AG04450 (cell line): ENCODE measurements around the gene CAB39. TPM values are rescaled to one million over a fixed set of nuclear protein-coding genes. Genes with fewer than 3 reads are reported as not detected.
A peak's percentile ranks its signal among the peaks of the same experiment; 100 is the strongest.

Experiments used
- CTCF ChIA-PET: fragments of 300-600, 350-600 bp; formaldehyde crosslinking; extraction: SDS; loops from one replicate; lab custom pipeline; 2022; ENCODE audit warnings: antibody characterized with exemption, inconsistent platforms; lab: Charles Lee
- POLR2A ChIA-PET: fragments of 350-600 bp; formaldehyde crosslinking; extraction: SDS; loops from one replicate; lab custom pipeline; 2021; ENCODE audit warnings: antibody characterized with exemption, inconsistent platforms; lab: Yijun Ruan, JAX
- DNase-seq: peaks from one replicate; pipeline ENCODE4 v3.0.0-alpha.2; 2011; ENCODE audit warnings: low read depth, low spot score
- H3K27ac ChIP-seq: one replicate; pipeline ENCODE4 v1.5.1; 2012; ENCODE audit warnings: low read depth, low read length, control low read depth
- H3K27me3 ChIP-seq: one replicate; pipeline ENCODE4 v1.6.0; 2012; ENCODE audit warnings: low read length; ENCODE audit not compliant: control insufficient read depth, insufficient read depth
- H3K4me3 ChIP-seq: 2 replicates; pipeline ENCODE4 v1.5.1; 2011; ENCODE audit warnings: mild to moderate bottlenecking, low read depth, low read length, control low read depth
- H3K9me3 ChIP-seq: 2 replicates; pipeline ENCODE4 v1.5.1; 2012; ENCODE audit warnings: low read length; ENCODE audit not compliant: control insufficient read depth, insufficient read depth
- CTCF ChIP-seq: IDR thresholded peaks from 2 replicates; pipeline ENCODE4 v1.5.1; 2011; ENCODE audit warnings: low read depth, low read length, control low read depth, inconsistent platforms
- polyA plus RNA-seq: library from polyadenylated mRNA; depleted of rRNA; stranded (reverse); fragments of >200 nt; gene quantifications from 2 replicates; pipeline ENCODE4 v1.2.3, GENCODE V29; 2011

CAB39 gene
- polyA plus RNA-seq, 1 experiment: 72.7 TPM

GRCh38 chr2:230759481-230760167 lies 47.0 kb downstream of the CAB39 start:
- ChIA-PET POLR2A (no interaction called here), CTCF (no interaction called here)
- Histone ChIP-seq H3K4me3 (no peak overlapping the region), H3K9me3 (no peaks in the 10 kb centered on the region), H3K27ac (no peak overlapping the region), H3K27me3 (no peaks in the 10 kb centered on the region)
- no peak for TF ChIP-seq CTCF
- DNase-seq: no peak

GRCh38 chr2:230761704-230762103 lies 49.1 kb downstream of the CAB39 start:
- no peak for DNase-seq
- H3K27ac ChIP-seq: no peak overlapping the region
- H3K9me3 ChIP-seq: no peaks in the 10 kb centered on the region
- no peak overlapping the region for H3K4me3 ChIP-seq
- no peak for TF ChIP-seq CTCF
- ChIA-PET POLR2A (interaction anchor here (1.3 kb wide), 1 partner anchor 32 kb away, joined by 4 read pairs; no protein-coding TSS in a partner anchor), CTCF (interaction anchor here (0.7 to 2.1 kb wide), 6 partner anchors 12 to 44 kb away, joined by 3 to 10 read pairs (median 4); no protein-coding TSS in a partner anchor)
- no peaks in the 10 kb centered on the region for H3K27me3 ChIP-seq

- DNase-seq: no peak
- peak; percentile 65 for TF ChIP-seq CTCF
- Histone ChIP-seq H3K27me3 (no peaks in the 10 kb centered on the region), H3K4me3 (no peak overlapping the region), H3K9me3 (no peaks in the 10 kb centered on the region), H3K27ac (no peak overlapping the region)
- CTCF ChIA-PET: interaction anchor here (0.7 to 2.1 kb wide), 9 partner anchors 11 to 62 kb away, joined by 3 to 10 read pairs (median 4); no protein-coding TSS in a partner anchor
- POLR2A ChIA-PET: interaction anchor here (1.3 kb wide), 1 partner anchor 31 kb away, joined by 4 read pairs; no protein-coding TSS in a partner anchor
Measured at GRCh38 chr2:230762317-230762896, 49.8 kb downstream of the CAB39 start.

- Histone ChIP-seq H3K27me3 (no peaks in the 10 kb centered on the region), H3K27ac (no peak overlapping the region), H3K9me3 (no peaks in the 10 kb centered on the region), H3K4me3 (no peak overlapping the region)
- no peak for TF ChIP-seq CTCF
- DNase-seq: no peak
- ChIA-PET POLR2A (no interaction called here), CTCF (interaction anchor here (0.7 to 1.7 kb wide), 3 partner anchors 34 to 60 kb away, joined by 3 to 5 read pairs (median 4); no protein-coding TSS in a partner anchor)
Measured at GRCh38 chr2:230764346-230764745, 51.7 kb downstream of the CAB39 start.
